ENCODE data around the gene PRSS8.

PRSS8 gene

DNA sequence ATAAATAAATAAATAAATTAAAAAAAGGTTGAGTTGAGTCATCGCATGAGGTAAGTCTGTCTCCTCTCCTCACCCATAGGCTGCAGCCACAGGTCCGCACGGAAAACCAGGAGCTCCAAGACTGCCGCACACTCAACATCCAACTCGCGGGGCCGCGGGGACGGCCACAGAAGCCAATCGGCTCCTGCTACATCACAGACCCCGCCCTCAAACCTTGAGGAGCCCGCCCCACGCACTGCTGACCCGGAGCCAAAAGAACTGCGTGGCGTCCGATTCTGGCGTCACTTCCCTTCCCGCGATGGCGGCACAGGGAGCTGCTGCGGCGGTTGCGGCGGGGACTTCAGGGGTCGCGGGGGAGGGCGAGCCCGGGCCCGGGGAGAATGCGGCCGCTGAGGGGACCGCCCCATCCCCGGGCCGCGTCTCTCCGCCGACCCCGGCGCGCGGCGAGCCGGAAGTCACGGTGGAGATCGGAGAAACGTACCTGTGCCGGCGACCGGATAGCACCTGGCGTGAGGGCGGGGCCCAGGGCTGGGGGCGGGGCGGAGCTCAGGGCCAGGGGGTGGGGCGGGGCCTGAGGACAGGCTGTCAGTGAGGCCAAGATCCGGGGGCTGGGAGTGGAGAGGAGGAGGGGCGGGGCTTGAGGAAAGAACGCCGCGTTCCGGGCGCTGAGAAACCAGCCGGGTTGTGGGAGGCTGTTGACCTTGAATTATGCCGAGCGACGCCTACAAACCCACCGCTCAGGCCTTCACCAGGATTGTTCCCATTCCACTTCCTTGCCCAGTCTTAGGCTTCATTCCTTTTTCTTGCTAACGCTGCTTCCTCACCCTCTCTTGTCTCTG lies 17.9 kb downstream of the PRSS8 start, which contains the start of gene KAT8:
Gene KAT8, plus strand, starts transcription at position 281 of the 839 bp plus-strand sequence. Its CDS starts 18 bp downstream, at position 299.
- Histone ChIP-seq H3F3A (ENCODE audit: low read depth) (peaks cover 4% of the 10 kb centered on the region; the same call in 1 of the 2 replicates), H2AFZ (ENCODE audit: low read length) (no peak within 1 kb of the TSS), H3K79me2 (ENCODE audit: insufficient read depth, low read length) (peaks cover 28% of the 10 kb centered on the region), H3K27me3 (ENCODE audit: insufficient read depth, low read length, poor library complexity, severe bottlenecking) (no peaks in the 10 kb centered on the region), H3K4me3 (ENCODE audit: low read length, poor library complexity, severe bottlenecking) (peak within 1 kb of the TSS; percentile 92), H3K9ac (ENCODE audit: low read depth, low read length, poor library complexity, severe bottlenecking) (peak within 1 kb of the TSS; percentile 83), H4K20me1 (ENCODE audit: insufficient read depth, low read length, poor library complexity, severe bottlenecking) (peaks cover 21% of the 10 kb centered on the region), H3K9me3 (ENCODE audit: insufficient read depth, low read depth, low read length) (no peaks in the 10 kb centered on the region), H3K9me2 (replicated peaks; ENCODE audit: low read depth, low read length) (no peaks in the 10 kb centered on the region), H3K36me3 (ENCODE audit: insufficient read depth, low read length) (peaks cover 19% of the 10 kb centered on the region; the same call in 1 of the 2 replicates), H3K4me2 (ENCODE audit: low read depth, low read length, poor library complexity, severe bottlenecking) (peak within 1 kb of the TSS; percentile 94), H3K4me1 (ENCODE audit: insufficient read depth, low read length, poor library complexity, severe bottlenecking) (peaks cover 7% of the 10 kb centered on the region)
- TF ChIP-seq, protein P1, sequence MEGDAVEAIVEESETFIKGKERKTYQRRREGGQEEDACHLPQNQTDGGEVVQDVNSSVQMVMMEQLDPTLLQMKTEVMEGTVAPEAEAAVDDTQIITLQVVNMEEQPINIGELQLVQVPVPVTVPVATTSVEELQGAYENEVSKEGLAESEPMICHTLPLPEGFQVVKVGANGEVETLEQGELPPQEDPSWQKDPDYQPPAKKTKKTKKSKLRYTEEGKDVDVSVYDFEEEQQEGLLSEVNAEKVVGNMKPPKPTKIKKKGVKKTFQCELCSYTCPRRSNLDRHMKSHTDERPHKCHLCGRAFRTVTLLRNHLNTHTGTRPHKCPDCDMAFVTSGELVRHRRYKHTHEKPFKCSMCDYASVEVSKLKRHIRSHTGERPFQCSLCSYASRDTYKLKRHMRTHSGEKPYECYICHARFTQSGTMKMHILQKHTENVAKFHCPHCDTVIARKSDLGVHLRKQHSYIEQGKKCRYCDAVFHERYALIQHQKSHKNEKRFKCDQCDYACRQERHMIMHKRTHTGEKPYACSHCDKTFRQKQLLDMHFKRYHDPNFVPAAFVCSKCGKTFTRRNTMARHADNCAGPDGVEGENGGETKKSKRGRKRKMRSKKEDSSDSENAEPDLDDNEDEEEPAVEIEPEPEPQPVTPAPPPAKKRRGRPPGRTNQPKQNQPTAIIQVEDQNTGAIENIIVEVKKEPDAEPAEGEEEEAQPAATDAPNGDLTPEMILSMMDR (conservative IDR thresholded peaks at IDR 0.05; ENCODE audit: low read length): no peak
- TF ChIP-seq EZH2phosphoT487 (IDR thresholded peaks at IDR 0.05; ENCODE audit: borderline replicate concordance): no peak

DNA sequence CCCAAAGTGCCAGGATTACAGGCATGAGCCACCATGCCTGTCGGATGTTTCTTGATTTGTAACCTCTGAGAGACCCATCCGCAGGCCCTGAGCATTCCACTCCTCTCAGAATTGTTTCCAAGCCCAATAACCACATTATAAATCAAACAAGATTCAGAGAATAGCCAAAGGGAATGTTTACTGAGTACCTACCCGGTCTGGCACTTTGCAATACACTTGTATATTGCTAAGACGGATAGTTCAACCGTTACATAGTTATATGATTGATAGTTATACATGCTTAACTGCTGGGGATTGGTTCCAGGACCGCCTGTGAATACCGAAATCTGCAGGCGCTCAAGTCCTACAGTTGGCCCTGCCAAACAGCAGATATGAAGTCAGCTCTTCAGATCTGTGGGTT lies 21.1 kb downstream of the PRSS8 start:
- H4K20me1 ChIP-seq (ENCODE audit: insufficient read depth, low read length, poor library complexity, severe bottlenecking): peaks cover 15% of the 10 kb centered on the region
- peaks cover 25% of the 10 kb centered on the region for H3K79me2 ChIP-seq (ENCODE audit: insufficient read depth, low read length)
- no peak overlapping the region for H2AFZ ChIP-seq (ENCODE audit: low read length)
- TF ChIP-seq, protein P1 (conservative IDR thresholded peaks at IDR 0.05; ENCODE audit: low read length): no peak
- TF ChIP-seq EZH2phosphoT487 (IDR thresholded peaks at IDR 0.05; ENCODE audit: borderline replicate concordance): no peak
- H3K9me3 ChIP-seq (ENCODE audit: insufficient read depth, low read depth, low read length): no peaks in the 10 kb centered on the region
- H3K4me1 ChIP-seq (ENCODE audit: insufficient read depth, low read length, poor library complexity, severe bottlenecking): peaks cover 7% of the 10 kb centered on the region
- H3K36me3 ChIP-seq (ENCODE audit: insufficient read depth, low read length): peaks cover 12% of the 10 kb centered on the region; the same call in 1 of the 2 replicates
- H3K9ac ChIP-seq (ENCODE audit: low read depth, low read length, poor library complexity, severe bottlenecking): no peak overlapping the region
- H3K4me3 ChIP-seq (ENCODE audit: low read length, poor library complexity, severe bottlenecking): no peak overlapping the region
- no peak overlapping the region for H3K4me2 ChIP-seq (ENCODE audit: low read depth, low read length, poor library complexity, severe bottlenecking)
- no peaks in the 10 kb centered on the region for H3K9me2 ChIP-seq (replicated peaks; ENCODE audit: low read depth, low read length)
- peaks cover 4% of the 10 kb centered on the region; the same call in 1 of the 2 replicates for H3F3A ChIP-seq (ENCODE audit: low read depth)
- H3K27me3 ChIP-seq (ENCODE audit: insufficient read depth, low read length, poor library complexity, severe bottlenecking): no peaks in the 10 kb centered on the region

DNA sequence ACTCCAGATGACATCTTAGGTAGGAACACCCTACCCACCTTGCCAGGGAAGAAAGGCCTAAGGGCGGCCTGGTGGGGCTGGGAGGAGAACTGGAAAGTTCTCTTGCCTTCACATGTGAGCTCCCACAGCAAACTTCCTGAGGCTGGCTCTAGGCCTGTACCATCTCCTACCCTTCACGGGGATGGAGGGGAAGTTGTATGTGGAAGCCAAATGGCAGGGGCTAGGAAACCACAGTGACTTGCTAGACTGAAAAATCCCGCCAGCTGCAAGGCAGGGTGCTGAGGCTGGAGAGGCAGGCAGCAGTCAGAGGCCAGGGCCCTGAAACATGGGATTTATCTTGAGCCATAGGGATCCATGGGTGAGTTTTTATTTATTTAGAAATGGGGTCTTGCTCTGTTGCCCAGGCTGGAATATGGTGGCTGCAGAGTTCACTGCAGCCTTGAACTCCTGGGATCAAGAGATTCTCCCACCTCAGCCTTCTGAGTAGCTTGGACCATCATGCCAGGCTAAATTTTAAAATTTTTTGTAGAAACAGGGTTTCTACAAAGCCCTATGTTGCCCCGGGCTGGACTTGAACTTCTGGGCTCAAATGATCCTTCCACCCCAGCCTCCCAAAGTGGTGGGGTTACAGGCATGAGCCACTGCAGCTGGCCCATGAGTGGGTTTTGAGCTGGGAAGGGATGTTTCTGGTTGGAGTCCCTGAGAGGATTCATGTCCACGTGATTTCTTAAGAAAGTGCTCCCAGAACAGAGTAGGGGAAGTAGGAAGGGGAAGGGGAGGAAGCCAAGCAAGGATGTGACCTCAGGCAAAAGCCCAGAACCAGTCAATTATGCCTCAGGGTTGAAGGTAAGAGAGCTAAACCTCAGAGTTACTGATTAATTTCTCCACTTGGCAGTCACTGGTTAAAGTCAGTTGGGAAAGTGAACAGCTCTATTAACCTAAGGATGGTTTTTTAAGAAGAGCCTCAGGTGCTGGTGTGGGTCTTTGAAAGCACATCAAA lies 22.1 kb downstream of the PRSS8 start:
- H3K27me3 ChIP-seq (ENCODE audit: insufficient read depth, low read length, poor library complexity, severe bottlenecking): no peaks in the 10 kb centered on the region
- no peak overlapping the region for H2AFZ ChIP-seq (ENCODE audit: low read length)
- no peaks in the 10 kb centered on the region for H3K9me2 ChIP-seq (replicated peaks; ENCODE audit: low read depth, low read length)
- H3K9me3 ChIP-seq (ENCODE audit: insufficient read depth, low read depth, low read length): no peaks in the 10 kb centered on the region
- no peak overlapping the region for H3K4me2 ChIP-seq (ENCODE audit: low read depth, low read length, poor library complexity, severe bottlenecking)
- no peak overlapping the region for H3K4me3 ChIP-seq (ENCODE audit: low read length, poor library complexity, severe bottlenecking)
- H3F3A ChIP-seq (ENCODE audit: low read depth): peaks cover 4% of the 10 kb centered on the region; the same call in 1 of the 2 replicates
- TF ChIP-seq EZH2phosphoT487 (IDR thresholded peaks at IDR 0.05; ENCODE audit: borderline replicate concordance): no peak
- TF ChIP-seq, protein P1 (conservative IDR thresholded peaks at IDR 0.05; ENCODE audit: low read length): no peak
- peaks cover 12% of the 10 kb centered on the region; the same call in 1 of the 2 replicates for H3K36me3 ChIP-seq (ENCODE audit: insufficient read depth, low read length)
- H3K9ac ChIP-seq (ENCODE audit: low read depth, low read length, poor library complexity, severe bottlenecking): no peak overlapping the region
- peaks cover 25% of the 10 kb centered on the region for H3K79me2 ChIP-seq (ENCODE audit: insufficient read depth, low read length)
- peaks cover 8% of the 10 kb centered on the region for H3K4me1 ChIP-seq (ENCODE audit: insufficient read depth, low read length, poor library complexity, severe bottlenecking)
- peaks cover 11% of the 10 kb centered on the region for H4K20me1 ChIP-seq (ENCODE audit: insufficient read depth, low read length, poor library complexity, severe bottlenecking)
